LNCAP (cell line): Measurements from ENCODE around the gene GAREM1.

Experiments used
- CTCF ChIP-seq: fragments of 450-650 bp; IDR thresholded peaks from 2 replicates; pipeline ENCODE4 v1.5.1; 2017; ENCODE audit warnings: mild to moderate bottlenecking

GAREM1 gene

GRCh38 chr18:32360682-32361345 is 109.9 kb downstream of the GAREM1 start:
- no peak for TF ChIP-seq CTCF

GRCh38 chr18:32358529-32358928 is 112.2 kb downstream of the GAREM1 start:
- no peak for TF ChIP-seq CTCF

- no peak for TF ChIP-seq CTCF
Measured at GRCh38 chr18:32358075-32358474, 112.6 kb downstream of the GAREM1 start.

GRCh38 chr18:32355896-32356295 is 114.8 kb downstream of the GAREM1 start:
- no peak for TF ChIP-seq CTCF

GRCh38 chr18:32354518-32354917 is 116.2 kb downstream of the GAREM1 start:
- TF ChIP-seq CTCF, result no peak

- TF ChIP-seq CTCF, result no peak
Measured at GRCh38 chr18:32353257-32353656, 117.4 kb downstream of the GAREM1 start.

- no peak for TF ChIP-seq CTCF
Measured at GRCh38 chr18:32351032-32351431, 119.7 kb downstream of the GAREM1 start.
